Stimulated activated naive CD8-positive, alpha-beta T cell treated with anti-CD3 and anti-CD28 coated beads, Interleukin-15, amount 100 ng/mL, for 72 hours (primary cell): ENCODE measurements around the gene CCDC195.
A peak's percentile ranks its signal among the peaks of the same experiment; 100 is the strongest.
"Not testable (repeated sequence)": the region's sequence is repeated elsewhere in the genome, so short reads cannot be mapped to it uniquely, and the experiment has no call there.

Experiments used
- ATAC-seq: fragments of 150-1000 bp; cut with Tn5 transposase; 2 replicates; pipeline ENCODE4 v1.10.0; 2021; ENCODE audit warnings: mild to moderate bottlenecking, moderate library complexity
- DNase-seq, 2 donors: peaks; one replicate each; pipeline ENCODE4 v3.0.0; 2021 to 2022
- H3K27ac Mint-ChIP-seq, 2 donors: one replicate each; pipeline ENCODE4 v1.8.0; 2022; ENCODE audit warnings: mild to moderate bottlenecking in 2 of 2, mixed read lengths in 2 of 2, moderate library complexity in 2 of 2
- H3K27me3 Mint-ChIP-seq: one replicate; pipeline ENCODE4 v1.8.0; 2022; ENCODE audit warnings: mixed read lengths
- H3K4me1 Mint-ChIP-seq: one replicate; pipeline ENCODE4 v1.8.0; 2022; ENCODE audit warnings: mild to moderate bottlenecking, mixed read lengths
- H3K4me3 Mint-ChIP-seq, 2 donors: one replicate each; pipeline ENCODE4 v1.8.0; 2022; ENCODE audit warnings: mild to moderate bottlenecking in 2 of 2, mixed read lengths in 2 of 2, moderate library complexity in 1 of 2
- H3K9me3 Mint-ChIP-seq, 2 donors: one replicate each; pipeline ENCODE4 v1.8.0; 2022; ENCODE audit warnings: mixed read lengths in 2 of 2

CCDC195 gene

DNA sequence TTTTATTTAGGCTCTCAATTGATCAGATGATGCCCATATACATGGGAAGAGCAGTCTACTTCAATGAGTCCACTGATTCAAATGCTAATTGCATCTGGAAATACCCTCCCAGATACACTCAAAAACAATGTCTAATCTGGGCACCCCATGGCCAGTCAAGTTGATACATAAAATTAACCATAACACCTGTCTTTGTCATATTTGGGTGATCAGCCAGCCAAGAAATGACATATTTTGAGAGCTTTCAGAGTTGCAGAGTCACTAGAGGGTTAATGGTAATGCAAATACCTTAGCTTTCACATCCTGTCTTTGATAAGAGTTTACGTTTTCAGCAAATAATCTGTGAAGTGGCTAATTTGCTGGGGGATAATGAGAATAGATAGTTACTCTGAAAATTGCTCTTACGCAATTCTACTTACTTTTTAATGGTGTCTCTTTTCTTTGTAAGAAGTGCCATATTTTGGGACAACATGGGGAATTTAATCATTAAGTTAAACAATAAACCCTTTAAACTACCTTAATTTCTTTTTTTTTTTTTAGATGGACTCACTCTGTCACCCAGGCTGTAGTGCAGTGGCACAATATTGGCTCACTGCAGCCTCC is 49.1 kb downstream of the CCDC195 start:
- Mint-ChIP-seq H3K4me3 (no peak overlapping the region), H3K4me1 (no peaks in the 10 kb centered on the region), H3K9me3 (peaks cover 7 to 10% of the 10 kb centered on the region in 2 donors), H3K27ac (no peak overlapping the region), H3K27me3 (no peaks in the 10 kb centered on the region)
- no peak for DNase-seq
- ATAC-seq, result no peak

DNA sequence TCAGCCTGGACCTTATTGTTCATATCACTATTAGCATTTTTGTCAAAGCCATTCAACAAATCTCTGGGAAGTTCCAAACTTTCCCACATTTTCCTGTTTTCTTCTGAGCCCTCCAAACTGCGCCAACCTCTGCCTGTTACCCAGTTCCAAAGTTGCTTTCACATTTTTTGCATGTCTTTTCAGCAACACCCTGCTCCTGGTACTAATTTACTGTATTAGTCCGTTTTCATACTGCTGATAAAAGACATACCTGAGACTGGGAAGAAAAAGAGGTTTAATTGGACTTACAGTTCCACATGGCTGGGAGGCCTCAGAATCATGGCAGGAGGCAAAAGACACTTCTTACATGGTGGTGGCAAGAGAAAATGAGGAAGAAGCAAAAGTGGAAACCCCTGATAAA is 52.8 kb downstream of the CCDC195 start:
- H3K4me1 Mint-ChIP-seq, H3K27ac Mint-ChIP-seq, H3K4me3 Mint-ChIP-seq, DNase-seq, H3K27me3 Mint-ChIP-seq, ATAC-seq, H3K9me3 Mint-ChIP-seq: not testable (repeated sequence)

DNA sequence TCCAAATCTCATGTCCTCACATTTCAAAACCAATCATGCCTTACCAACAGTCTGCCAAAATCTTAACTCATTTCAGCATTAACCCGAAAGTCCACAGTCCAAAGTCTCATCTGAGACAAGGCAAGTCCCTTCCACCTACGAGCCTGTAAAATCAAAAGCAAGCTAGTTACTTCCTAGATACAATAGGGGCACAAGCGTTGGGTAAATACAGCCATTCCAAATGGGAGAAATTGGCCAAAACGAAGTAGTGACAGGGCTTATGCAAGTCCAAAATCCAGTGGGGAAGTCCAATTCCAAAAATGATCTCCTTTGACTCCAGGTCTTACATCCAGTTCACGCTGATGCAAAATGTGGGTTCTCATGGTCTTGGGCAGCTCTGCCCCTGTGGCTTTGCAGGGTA is 54.5 kb downstream of the CCDC195 start:
- not testable (repeated sequence) for H3K4me1 Mint-ChIP-seq, H3K4me3 Mint-ChIP-seq

DNA sequence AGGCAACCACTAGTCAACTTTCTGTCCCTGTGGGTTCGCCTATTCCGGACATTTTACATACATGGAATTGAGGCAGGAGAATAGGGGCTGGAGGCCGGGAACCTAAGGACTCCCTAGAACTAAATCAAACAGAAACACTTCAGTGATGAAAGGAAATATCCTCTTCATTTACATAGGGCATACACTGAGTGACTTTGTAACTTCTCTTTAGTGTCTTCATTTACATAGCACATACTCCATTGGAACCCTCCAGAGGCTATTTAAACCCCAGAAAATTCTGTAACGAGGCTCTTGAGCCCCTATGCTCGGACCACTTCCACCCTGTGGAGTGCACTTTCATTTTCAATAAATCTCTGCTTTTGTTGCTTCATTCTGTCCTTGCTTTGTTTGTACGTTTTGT is 56.5 kb downstream of the CCDC195 start:
- Mint-ChIP-seq H3K27ac (no peak overlapping the region), H3K4me3 (no peak overlapping the region), H3K27me3 (no peaks in the 10 kb centered on the region), H3K4me1 (no peaks in the 10 kb centered on the region), H3K9me3 (peaks cover 7 to 10% of the 10 kb centered on the region in 2 donors)
- ATAC-seq (no peak), DNase-seq (no peak)

More for the DNA sequence above, 54.5 kb downstream of the CCDC195 start:
- H3K9me3 Mint-ChIP-seq, H3K27ac Mint-ChIP-seq, DNase-seq, H3K27me3 Mint-ChIP-seq, ATAC-seq: not testable (repeated sequence)

DNA sequence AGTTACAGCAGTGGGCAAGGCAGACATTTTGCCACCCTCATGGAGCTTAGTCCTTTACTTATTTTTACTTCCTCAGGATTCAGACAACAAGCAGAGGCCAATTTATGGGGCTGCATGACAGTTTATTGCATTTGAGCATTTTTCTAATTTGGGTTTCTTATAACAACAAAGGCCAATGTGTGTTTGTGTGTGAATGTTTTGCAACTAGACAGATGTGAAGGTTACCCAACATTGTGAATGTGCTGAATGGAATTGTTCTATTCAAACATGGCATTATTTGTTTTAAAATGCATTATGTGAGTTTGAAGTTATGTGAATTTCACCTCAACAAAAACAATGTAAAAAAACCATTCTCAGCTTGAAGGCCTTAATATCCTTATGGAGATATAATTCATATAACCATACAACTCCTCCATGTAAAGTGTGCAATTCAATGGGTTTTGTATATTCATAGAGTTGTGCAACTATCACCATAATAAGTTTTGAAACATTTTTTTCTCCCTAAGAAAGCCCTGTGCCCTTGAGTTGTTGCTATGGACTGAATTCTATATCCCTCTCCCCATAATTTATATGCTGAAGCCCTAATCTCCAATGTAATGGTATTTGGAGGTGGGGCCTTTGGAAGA is 57.3 kb downstream of the CCDC195 start:
- Mint-ChIP-seq H3K27me3 (no peaks in the 10 kb centered on the region), H3K4me3 (no peak overlapping the region), H3K27ac (no peak overlapping the region), H3K9me3 (peaks cover 7 to 10% of the 10 kb centered on the region in 2 donors), H3K4me1 (no peaks in the 10 kb centered on the region)
- DNase-seq (no peak), ATAC-seq (no peak)

DNA sequence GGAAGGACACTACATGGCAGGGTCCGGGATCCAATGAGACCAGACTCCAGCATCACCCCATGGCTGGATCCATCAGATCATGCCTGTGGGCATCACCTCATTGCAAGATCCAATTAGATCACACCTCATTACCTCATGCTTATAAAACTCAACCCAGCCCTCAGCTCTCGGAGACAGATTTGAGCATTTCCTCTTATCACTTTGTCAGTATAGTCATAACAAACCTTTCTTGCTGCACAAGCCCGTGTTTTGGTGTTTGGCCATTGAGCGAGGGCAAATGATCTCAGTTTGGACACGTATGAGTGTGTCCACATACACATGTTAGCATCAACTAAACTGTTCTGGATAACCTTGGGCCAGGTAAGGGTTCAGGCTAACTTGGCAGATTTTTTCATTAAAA is 58.8 kb downstream of the CCDC195 start:
- H3K9me3 Mint-ChIP-seq, result no peaks in the 10 kb centered on the region

DNA sequence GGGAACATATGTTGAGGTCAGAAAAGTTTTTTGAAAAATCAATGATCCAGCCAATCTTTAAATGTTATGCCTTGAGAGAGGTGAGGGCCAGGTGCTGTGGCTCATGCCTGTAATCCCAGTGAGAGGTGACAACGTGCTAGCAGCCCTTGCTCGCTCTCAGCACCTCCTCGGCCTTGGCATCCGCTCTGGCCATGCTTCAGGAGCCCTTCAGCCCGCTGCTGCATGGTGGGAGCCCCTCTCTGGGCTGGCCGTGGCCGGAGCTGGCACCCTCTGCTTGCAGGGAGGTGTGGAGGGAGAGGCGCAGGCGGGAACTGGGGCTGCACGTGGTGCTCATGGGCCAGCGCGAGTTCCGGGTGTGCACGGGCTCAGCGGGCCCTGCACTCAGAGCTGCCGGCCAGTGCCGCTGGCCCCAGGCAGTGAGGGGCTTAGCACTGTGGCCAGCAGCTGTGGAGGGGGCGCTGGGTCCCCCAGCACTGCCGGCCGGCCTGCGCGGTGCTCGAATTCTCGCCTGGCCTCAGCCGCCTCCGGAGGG is 61.1 kb downstream of the CCDC195 start:
- H3K27ac Mint-ChIP-seq, result no peak overlapping the region
- no peaks in the 10 kb centered on the region for H3K27me3 Mint-ChIP-seq
- ATAC-seq (peak; percentile 39), DNase-seq (no peak)
- no peaks in the 10 kb centered on the region for H3K9me3 Mint-ChIP-seq
- H3K4me3 Mint-ChIP-seq, result no peak overlapping the region
- H3K4me1 Mint-ChIP-seq, result no peaks in the 10 kb centered on the region

More for the DNA sequence above, 58.8 kb downstream of the CCDC195 start:
- Mint-ChIP-seq H3K27me3 (no peaks in the 10 kb centered on the region), H3K4me3 (no peak overlapping the region), H3K27ac (no peak overlapping the region), H3K4me1 (no peaks in the 10 kb centered on the region)
- ATAC-seq (no peak), DNase-seq (no peak)
